NCI-H2171 treated with DMSO at 0.1 percent for 48 hours (cell line): ENCODE results near the gene UNC13B.
"Not testable (repeated sequence)": the region's sequence is repeated elsewhere in the genome, so short reads cannot be mapped to it uniquely, and the experiment has no call there.

Experiments
- DNase-seq: peaks from one replicate; lab custom pipeline; 2025; lab: John Stamatoyannopoulos, UW

Gene UNC13B

DNA sequence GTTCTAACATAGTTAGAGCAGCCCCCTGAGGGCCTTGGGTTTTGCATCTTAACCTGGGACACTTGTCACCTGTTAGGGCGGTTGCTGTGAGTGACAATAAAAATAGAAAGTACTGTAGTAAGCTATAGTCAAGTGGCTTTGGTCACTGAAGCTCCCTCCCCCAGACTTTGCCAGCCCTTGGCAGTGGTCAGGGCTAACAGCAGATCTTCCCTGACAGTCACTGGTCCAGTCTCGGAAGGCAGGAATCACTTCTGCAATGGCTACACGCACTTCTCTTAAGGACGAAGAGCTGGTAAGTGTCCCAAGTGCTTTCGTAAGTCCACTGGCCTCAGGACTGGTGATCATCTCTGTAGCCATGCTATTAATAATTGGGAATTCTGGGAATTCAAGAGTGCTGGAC lies 213.1 kb downstream of the UNC13B start:
- DNase-seq, result no peak

DNA sequence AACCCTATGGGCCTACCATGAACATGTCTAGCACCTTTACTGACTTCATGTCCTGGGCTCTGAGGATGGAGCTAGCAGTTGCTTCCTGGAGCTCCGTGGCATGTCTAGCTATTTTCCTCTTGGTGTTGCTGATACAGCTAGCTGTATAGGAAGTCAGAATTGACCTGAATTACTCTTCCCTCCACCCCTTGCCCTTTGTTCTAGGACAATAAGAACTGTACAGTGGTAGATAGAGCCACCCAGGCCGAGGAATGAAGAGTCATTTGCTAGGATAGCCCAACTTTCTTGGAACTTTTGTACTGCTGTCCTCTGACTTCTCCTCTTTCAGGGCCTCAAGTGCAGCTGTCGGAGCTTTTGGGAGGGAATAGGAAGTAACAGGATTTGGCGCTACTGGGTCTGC lies 218.2 kb downstream of the UNC13B start:
- no peak for DNase-seq

DNA sequence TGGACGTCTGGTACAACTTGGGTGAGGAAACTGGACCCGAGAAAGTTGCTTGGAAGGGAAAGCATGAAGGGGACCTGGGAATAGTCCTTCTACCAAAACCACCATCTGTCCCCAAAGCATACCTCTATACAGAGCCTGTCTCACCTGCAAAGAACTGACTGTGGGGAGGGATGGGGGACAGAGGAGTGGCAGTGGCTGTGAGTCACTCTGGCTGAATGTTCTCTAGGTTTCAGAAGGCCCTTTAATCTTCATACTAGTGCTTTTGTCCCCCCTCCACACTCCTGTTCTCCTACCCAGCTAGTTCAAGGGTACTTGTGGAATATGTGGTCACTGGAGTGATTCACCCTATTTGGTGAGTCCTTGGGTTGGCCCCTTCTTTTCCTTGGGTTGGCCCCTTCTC lies 218.8 kb downstream of the UNC13B start:
- no peak for DNase-seq

DNA sequence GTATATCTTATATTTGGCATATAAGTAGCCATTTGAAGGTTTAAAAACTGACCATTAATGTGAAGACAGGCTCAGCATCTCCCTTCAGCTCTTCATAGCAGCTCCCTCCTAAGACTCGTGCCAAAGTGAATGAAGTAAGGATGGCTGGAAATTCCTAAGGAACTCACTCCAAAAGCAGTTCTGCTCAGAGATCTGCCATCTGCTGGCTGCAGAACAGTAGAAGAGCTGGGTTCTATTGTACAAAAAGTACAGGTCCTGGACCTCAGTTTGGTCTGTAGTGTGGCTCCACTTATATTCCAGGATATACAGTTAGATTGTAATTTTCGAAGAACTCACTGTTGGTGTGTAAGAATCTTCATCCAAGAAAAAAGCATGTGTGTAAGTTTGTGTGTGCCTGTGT lies 223.2 kb downstream of the UNC13B start:
- no peak for DNase-seq

DNA sequence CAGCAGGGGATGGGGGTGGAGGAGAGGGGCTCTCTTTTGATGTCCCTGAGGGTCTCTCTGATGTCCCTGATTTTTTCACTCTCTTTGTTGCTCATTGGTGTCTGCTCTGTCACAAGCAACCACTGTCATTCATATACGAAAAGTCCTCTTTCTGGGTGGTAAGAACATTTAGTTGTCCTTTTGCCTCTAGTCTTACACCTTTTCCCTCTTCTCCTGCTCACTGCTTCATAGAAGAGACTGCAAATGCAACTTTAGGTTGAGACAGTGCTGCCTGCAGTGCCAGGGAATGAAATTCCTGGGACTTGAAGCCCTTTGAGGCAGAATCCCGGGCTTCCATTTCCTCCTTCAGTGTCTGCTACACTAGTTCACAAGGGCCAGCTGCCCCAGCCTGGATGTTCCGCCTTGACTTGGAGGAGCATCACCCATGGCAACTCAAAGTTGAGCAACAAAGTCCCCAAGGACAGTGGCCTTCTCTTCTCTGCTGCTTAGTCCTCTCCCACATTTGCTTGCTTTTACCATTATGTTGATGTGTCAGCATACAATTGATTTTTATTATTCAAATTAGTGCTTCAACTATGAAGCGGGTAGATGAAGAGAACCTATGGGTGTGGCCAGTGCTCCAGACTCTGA lies 233.4 kb downstream of the UNC13B start:
- no peak for DNase-seq

DNA sequence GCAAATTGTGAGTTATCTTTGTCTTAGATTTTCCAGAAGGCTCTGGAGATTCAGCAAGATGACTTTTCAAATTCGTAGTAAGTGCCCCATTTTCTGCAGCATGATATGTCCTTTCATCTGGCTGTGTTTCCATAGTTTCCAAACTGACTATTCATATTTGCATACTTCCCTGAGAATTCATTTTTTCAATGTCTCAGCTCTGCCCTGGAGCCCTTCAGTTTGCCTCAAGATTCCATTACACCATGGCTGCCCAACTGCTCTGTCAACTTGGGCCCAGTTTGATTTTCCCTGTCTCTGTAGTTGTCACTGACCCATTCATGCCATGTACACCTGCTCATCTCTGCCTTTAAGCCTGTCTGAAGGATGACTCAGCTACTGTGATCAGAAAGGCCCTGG lies 233.9 kb downstream of the UNC13B start:
- DNase-seq, result no peak

DNA sequence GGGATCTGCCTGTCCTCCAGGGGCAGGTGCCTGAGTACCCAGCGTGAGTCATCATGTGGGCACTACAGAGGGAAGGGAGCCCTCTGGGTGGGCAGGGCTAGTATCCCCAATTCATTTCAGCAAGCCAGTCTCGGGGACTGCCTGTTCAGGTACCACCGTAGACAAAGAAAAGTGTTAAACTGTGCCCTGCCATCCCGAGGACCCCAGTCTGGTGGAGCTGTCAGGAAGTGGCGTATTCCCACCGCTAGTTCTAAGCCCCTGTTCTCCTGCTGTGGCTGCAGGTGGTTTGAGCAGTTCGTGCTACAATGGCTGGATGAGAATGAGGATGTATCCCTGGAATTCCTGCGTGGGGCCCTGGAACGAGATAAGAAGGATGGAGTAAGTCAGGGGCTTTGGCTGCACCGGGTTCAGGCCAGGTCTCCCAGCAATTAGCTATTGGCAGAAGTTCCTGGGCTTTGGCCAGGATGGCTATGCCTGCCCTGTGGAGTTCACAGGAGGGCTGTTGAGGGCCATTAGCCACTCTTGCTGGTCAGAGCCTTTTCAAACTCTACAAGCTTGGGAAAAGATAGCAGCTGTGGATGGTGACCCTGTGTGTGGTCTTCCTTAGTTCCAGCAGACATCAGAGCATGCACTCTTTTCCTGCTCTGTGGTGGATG lies 234.9 kb downstream of the UNC13B start:
- DNase-seq, result no peak

DNA sequence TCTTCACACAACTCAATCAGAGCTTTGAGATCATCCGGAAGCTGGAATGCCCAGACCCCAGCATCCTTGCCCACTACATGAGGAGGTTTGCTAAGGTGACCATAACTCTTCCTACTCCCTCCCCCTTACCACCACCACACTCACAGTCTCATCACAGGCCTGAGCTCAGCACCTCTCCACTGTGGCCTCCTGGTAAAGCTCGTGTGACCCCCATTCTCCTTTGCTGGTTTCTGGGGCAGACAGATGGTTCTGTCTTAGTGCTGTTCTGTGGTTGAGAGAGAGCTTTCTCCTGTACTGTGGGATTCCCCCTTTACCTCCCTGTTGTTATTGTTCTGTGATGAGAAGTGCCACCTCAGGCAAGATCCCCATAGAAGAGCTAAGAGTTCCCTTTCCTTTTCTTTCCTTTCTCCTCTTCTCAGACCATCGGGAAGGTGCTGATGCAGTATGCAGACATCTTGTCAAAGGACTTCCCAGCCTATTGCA lies 235.4 kb downstream of the UNC13B start:
- DNase-seq, result no peak

DNA sequence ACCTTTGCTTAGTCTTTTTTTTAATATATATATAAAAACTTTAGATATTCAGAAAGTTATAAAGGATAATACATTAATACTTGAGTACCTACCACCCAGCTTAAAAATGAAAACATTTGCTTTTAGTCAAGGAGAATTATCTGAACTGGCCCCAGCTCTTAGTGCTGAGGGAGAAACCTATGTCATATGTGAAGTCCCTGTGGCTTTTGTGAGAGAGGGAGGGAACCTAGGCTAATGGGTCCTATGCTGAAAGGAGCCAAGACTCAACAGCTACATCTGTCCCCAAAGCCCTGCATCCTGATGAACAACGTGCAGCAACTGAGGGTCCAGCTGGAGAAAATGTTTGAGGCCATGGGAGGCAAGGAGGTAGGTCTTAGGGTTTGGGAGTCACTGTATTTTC lies 236.1 kb downstream of the UNC13B start:
- no peak for DNase-seq

DNA sequence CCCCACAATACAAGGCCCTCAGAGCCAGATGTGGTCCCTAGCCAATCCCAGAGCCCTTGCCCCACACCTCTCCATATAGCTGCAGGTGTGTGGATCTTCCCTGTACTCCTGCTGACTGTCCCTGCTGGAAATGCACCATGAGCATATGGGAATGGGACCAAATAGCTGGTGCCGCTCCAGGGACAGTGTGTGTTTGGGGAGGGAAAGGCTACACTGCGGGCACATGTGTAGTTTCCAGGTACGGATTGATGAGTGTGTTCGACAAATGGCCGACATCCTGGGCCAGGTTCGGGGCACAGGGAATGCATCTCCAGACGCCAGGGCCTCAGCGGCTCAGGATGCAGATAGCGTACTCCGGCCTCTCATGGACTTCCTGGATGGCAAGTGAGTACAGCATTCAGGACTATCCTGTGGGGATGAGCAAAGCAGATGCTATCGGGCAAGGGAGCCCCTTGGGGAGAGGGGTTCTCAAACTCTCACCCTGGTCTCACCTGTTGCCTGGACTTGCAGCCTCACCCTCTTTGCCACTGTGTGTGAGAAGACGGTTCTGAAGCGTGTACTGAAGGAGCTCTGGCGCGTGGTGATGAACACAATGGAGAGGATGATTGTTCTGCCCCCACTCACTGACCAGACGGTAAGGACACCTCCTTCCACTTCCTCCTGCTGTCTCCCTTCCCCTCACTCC lies 237.0 kb downstream of the UNC13B start:
- DNase-seq, result no peak

DNA sequence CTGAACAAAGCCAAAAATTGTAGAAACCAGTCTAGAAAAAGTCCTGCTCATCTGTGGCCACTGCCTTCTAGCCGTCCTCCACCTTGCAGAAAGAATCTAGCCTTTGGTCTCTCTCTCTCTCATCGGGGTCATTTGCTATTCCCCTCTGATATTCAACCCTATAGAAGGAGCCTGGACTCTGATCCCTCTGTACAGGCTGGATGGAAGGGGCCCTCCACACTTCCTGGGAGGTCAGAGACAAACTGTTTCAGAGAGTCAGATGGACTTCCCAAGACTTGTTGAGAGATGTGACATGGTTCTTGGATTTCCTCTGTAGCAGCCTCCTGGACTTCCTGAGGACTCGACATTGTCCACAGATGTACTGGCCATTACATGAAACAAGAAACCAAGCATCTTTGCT lies 243.1 kb downstream of the UNC13B start:
- DNase-seq, result no peak

DNA sequence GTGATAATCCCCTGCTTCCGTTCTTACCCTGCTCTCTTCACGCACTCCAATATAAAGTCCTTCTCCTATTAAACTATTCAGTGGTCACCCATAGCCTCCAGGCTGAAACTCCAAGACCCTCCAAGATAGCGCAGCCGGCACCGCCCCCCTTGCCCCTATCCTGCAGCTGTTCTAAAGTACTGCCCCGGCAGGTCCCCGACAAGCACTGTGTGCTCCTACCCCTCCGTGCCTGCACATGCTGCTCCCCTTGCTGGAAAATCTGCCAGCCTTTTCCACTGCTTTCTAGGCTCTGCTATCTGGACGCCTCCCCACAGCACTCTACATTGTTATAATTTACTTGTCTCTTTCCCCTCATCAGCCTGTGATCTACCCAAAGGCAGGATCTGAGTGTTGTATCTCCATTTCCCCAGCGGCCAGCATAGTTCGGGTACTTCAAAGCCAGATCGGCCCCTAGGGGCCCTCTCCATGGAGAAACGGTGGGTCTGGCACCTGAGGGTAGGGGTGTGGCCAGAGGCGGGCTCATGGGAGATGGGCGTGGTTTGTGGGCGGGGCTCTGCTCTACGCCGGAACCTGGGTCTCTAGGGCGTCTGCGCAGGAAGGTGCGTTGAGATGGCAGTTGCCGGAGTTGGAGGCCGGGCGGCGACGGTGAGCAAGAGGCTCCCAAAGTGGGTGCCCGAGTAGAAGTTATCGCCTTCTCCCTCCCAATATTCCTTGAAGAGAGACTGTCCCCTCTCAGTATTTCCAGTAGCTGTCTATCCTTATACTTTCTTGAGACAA lies 244.6 kb downstream of the UNC13B start:
- no peak for DNase-seq

DNA sequence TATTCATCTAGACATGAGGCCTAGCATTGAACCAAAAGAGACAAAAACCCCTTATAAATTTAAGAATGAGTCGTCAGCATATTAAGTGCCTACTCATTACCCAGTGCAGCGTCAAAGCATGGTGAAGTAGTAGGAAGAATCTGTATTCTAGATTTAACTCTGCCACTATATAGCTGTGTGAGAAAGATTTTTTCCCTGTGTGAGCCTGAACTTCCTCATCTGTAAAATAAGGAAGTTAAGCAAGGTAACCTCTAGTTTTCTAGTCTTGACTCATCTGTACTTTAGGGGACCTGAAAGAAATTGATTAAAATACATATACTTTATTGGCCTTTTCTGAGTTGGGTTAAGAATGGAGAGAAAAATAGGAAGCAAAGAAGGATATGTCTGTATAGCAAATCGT lies 246.0 kb downstream of the UNC13B start:
- no peak for DNase-seq

DNA sequence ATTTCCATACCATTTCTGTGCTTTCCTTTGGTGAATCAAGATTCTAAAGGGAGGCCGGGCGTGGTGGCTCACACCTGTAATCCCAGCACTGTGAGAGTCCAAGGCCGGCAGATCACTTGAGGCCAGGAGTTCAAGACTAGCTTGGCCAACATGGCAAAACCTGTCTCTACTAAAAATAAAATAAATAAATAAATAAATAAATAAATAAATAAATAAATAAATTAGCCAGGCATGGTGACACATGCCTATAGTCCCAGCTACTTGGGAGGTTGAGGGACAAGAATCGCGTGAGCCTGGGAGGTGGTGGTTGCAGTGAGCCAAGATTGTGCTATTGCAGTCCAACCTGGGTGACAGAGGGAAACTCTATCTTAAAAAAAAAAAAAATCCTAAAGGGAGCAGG lies 247.6 kb downstream of the UNC13B start:
- DNase-seq, result not testable (repeated sequence)

DNA sequence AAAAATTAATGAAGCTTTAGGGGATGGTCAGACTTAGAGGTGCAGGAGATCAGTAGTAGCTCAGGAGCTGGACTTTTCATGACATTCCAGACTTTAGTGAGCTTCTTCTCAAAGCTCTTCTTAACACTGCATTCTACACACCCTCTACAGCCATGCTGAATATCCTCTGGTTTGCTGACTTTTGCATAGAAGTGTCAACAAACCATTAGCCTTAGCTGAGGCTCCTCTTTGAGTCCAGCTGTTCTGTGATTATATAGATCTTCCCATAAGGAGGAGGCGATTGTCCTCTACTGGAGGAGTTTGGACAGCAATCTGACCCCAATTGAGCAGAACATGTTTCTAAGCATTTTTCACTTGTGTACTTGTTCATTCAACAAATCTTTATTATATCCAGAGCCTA lies 253.1 kb downstream of the UNC13B start:
- no peak for DNase-seq

DNA sequence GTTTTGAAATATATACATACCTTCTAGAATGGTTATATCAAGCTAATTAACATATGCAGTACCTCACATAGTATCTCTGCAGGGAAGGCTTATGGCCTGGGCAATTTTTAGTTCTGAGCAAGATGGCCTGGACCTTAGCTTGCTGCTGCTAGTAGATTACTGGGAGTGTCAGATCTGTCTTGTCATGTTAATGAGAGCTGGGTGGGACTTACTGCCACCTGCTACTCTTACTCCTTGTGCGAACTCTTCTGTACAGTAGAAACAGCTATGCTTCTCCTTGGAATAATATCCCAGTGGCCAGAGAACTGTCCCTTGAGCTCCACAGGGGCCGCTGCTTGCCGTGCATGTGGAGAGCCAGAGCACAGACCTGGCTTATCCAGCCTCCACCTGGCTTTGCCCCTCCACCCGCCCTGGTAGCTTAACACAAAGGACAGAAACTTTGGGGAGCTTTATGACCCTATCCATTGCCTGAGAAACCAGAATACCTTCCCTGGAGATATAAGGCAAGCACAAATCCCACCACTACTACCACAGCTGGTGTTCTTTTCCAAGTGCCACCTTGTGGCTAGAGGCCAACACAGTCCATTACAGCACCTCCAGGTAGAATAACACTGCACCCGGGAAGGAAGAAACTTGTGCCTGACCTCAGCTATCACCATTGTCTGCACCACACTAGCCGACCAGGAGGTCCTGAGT lies 253.7 kb downstream of the UNC13B start:
- DNase-seq, result no peak

DNA sequence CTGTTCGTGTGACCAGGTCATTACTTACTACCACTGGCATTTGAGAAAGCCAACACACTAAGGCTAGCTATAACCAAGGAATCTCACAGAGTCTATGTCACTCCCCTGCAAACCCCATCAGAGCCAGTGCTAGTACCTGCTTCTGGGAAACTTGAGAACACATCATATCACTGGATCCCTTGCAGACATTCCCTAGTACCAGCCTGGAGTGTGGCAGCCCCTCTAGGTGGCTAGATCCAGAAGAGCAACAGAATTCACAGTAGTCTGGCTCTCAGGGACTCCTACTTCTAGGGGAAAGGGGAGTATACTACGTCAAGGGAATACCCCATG lies 254.3 kb downstream of the UNC13B start:
- no peak for DNase-seq

DNA sequence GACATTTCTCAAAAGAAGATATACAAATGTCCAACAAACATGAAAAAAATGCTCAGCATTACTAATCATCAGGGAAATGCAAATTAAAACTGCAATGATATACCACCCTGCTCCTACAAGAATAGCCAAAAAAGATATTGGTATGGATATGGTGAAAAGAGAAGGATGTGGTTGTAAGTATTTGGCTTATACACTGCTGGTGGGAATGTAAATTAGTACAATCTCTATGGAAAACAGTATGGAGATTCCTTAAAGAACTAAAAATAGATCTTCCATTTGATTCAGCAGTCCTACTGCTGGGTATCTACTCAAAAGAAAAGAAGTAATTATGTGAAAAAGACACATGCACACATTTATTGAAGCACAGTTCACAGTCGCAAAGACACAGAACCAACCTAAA lies 260.5 kb downstream of the UNC13B start:
- no peak for DNase-seq

DNA sequence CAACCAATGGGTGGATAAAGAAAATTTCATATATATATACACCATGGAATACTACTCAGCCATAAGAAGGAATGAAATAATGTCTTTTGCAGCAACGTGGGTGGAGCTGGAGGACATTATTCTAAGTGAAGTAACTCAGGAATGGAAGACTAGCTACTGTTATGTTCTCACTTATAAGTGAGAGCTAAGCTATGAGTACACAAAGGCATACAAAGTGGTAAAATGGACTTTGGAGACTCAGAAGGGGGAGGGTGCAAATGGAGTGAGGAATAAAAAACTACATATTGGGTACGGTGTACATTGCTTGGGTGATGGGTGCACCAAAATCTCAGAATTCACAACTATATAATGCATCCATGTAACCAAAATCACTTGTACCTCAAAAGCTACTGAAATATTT lies 260.9 kb downstream of the UNC13B start:
- DNase-seq, result no peak

DNA sequence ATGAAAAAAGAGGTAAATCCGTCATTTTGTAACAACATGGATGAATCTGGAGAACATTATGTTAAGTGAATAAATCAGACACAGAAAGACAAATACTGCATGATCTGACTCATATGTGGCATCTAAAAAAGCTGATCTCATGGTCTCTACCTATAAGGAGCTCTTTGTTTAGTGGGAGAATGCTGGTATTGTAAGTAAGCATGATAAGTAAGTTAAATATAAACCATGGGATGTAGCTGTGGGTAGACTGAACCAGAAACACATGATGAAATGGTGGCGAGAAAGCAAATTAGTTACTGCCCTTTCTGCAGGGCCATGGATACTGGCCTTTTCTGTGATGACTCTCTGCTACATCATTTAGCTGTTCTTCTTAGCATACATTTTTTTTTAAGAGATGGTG lies 261.7 kb downstream of the UNC13B start:
- no peak for DNase-seq

DNA sequence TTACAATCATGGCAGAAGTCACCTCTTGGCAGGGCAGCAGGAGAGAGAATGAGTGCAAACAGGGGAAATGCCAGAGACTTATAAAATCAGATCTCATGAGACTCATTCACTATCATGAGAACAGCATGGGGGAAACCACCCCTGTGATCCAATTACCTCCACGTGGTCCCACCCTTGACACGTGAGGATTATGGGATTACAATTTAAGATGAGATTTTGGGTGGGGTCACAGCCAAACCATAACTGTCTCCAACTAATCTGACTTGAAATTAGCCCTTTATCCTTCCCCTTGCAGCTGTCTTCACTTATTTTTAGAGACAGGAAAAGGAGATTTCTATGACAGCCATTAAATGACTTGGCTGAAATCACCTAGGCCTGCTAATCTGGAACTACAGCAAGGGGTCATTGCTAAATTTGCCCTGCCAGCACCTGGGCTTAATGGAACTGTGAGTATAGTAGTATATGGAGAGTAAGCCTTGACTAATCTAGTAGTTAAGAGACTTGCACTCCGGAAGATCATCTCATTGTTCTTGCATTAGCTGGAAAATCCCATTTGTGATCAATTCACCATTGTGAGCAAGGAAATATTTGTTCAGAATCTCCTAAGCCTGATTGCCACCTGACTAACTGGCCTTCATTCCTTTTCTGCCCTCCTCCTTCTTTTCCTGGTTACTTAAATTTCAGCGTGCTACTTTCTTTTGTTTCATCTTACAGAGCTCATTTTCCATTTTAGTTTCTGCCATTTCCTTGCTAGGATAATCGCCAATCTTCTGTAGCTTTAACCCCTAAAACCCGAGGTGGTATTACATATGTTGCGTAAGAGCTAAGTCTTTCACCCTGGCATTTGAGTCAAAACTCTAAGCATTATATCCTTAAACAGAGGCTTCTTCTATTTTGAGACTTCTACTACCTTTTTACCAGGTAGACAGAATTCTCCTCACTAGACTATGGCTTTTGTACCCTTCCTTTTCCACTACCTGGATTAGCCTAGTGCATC lies 262.8 kb downstream of the UNC13B start:
- DNase-seq, result no peak
